C4-2B (cell line): ENCODE measurements around the gene PSG4.
"Not testable (repeated sequence)": the region's sequence is repeated elsewhere in the genome, so short reads cannot be mapped to it uniquely, and the experiment has no call there.

Experiments used
- ZFX ChIP-seq: fragments of 450-650 bp; IDR thresholded peaks from 2 replicates; pipeline ENCODE4 v1.6.1; 2017
- TF ChIP-seq, protein P1 (sequence below): fragments of 450-650 bp; conservative IDR thresholded peaks from 2 replicates; pipeline ENCODE4 v1.5.1; 2017; ENCODE audit warnings: mild to moderate bottlenecking

DNA sequence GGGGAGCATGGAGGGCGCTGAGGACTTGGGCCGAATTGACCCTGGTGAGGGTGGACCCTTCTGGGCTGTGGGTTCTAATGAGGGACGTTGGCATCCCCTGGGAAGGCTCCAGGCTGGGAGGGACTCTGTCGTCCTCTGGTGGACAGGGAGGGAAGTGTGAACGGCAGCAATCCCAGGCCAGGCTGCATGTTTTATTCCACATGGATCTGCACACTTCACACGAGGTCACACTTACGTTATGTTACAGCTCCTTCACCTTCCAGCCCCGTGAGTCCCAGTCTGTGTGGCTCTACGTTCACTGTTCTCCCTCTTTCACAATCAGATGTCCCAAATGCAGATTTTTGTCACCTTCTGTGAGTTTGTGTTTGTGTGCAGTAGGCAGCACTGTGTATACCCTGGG, 17.3 kb downstream of the PSG4 start:
- TF ChIP-seq, protein P1, sequence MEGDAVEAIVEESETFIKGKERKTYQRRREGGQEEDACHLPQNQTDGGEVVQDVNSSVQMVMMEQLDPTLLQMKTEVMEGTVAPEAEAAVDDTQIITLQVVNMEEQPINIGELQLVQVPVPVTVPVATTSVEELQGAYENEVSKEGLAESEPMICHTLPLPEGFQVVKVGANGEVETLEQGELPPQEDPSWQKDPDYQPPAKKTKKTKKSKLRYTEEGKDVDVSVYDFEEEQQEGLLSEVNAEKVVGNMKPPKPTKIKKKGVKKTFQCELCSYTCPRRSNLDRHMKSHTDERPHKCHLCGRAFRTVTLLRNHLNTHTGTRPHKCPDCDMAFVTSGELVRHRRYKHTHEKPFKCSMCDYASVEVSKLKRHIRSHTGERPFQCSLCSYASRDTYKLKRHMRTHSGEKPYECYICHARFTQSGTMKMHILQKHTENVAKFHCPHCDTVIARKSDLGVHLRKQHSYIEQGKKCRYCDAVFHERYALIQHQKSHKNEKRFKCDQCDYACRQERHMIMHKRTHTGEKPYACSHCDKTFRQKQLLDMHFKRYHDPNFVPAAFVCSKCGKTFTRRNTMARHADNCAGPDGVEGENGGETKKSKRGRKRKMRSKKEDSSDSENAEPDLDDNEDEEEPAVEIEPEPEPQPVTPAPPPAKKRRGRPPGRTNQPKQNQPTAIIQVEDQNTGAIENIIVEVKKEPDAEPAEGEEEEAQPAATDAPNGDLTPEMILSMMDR = 0 out of 2 replicates have a peak, but pooled peaks have one; percentile 17
- TF ChIP-seq ZFX = not testable (repeated sequence)
